Pancreas (tissue), 10 donors: ENCODE data around the gene WWP2. TPM values are rescaled to one million over a fixed set of nuclear protein-coding genes. Genes with fewer than 3 reads are reported as not detected.

Experiments
- ATAC-seq, 4 donors: fragments of 200-7000 bp; cut with Tn5 transposase; one replicate each; pipeline versions ENCODE4 v1.8.0 to v1.9.1; 2020; ENCODE audit warnings: mild to moderate bottlenecking in 4 of 4, moderate library complexity in 4 of 4
- DNase-seq, 6 donors: peaks; one replicate each; pipeline ENCODE4 v3.0.0-alpha.2; 2020
- FAIRE-seq: peaks from 2 replicates; lab custom pipeline; 2012; peaks lifted over from hg19 to GRCh38; lab: Jason Lieb, UNC
- H3K27ac ChIP-seq, 4 donors: fragments of 200-600 bp; sonication (generic); 1 replicate in 3 of 4; 2 replicates in 1 of 4; pipeline versions ENCODE4 v1.5.0 to v1.8.0; 2020
- H3K27me3 ChIP-seq, 4 donors: fragments of 200-600 bp; one replicate each; pipeline ENCODE4 v1.8.0; 2021
- H3K36me3 ChIP-seq, 3 donors: fragments of 200-600 bp; sonication (generic) in 1 of 3; one replicate each; pipeline versions ENCODE4 v1.5.0 to v1.8.0; 2020 to 2021
- H3K4me1 ChIP-seq, 3 donors: fragments of 200-600 bp; one replicate each; pipeline ENCODE4 v1.8.0; 2021
- H3K4me3 ChIP-seq, 4 donors: fragments of 200-600 bp; sonication (generic) in 2 of 4; one replicate each; pipeline versions ENCODE4 v1.5.0 to v1.8.0; 2020 to 2021
- H3K9me3 ChIP-seq, 4 donors: fragments of 200-600 bp; one replicate each; pipeline ENCODE4 v1.8.0; 2021
- CTCF ChIP-seq, 4 donors: fragments of 200-600 bp; sonication (generic) in 3 of 4; IDR thresholded peaks; one replicate each; pipeline versions ENCODE4 v1.5.0 to v1.8.0; 2021; ENCODE audit warnings: antibody characterized with exemption in 4 of 4
- WGBS, 2 donors: extraction: QIAGEN DNeasy Blood & Tissue Kit; methylation state at CpG; one replicate each; pipeline ENCODE4 v1.1.7; 2013; 5-methylcytosine and 5-hydroxymethylcytosine counted together
- intact Hi-C, 3 donors: fragments of 100-400 bp; cut with DNase I; formaldehyde crosslinking; loops; one replicate each; pipeline versions ENCODE4 v1.11.1 to v1.14.2; 2022
- polyA plus RNA-seq, 2 donors: library from polyadenylated mRNA; stranded (reverse); fragments of 200-250 nt; gene quantifications; one replicate each; pipeline ENCODE4 v1.2.3, GENCODE V29; 2013
- total RNA-seq, 6 donors: library from RNA; stranded (reverse); fragmentation: NEBNext Ultra II Directional in 4 of 6; extraction: Animal tissue kit (Norgen Biotek cat#: 25700) in 4 of 6; gene quantifications; one replicate each; pipeline versions ENCODE4 v1.2.1 to v1.2.4, GENCODE V29; 2021 to 2023
- donor health status: healthy with polysubstance abuse.
- donor health status: DM: no; HTN: no; CAD: no; lungs with moderate emphysema.
- donor health status: DM: no; HTN: no; CAD: no.
- donor health status: control.
- donor health status: control.
- donor health status: Bipolar disorder and iron deficiency.
- donor health status: DM: yes; HTN: yes; CAD: no.
- donor health status: DM: no; HTN: no; CAD: no.
- donor health status: DM: no; HTN: no; CAD: no.
- donor health status: DM: yes; HTN: yes; CAD: no.

The WWP2 gene
- total and polyA plus RNA-seq, 8 donors = 27.4 to 50.4 (median 35.4) TPM

- Histone ChIP-seq H3K36me3 (peaks cover 0 to 3% (median 0%) of the 10 kb centered on the region in 3 donors), H3K4me3 (no peak overlapping the region), H3K27ac (peak overlapping the region; percentile 27 to 79 (median 61)), H3K9me3 (no peaks in the 10 kb centered on the region), H3K27me3 (no peaks in the 10 kb centered on the region), H3K4me1 (peaks cover 37 to 51% (median 50%) of the 10 kb centered on the region in 3 donors)
- no peak for FAIRE-seq
- TF ChIP-seq CTCF (IDR thresholded peaks at IDR 0.05) = no peak
- DNase-seq = peak in 5 of 6 donors; percentile 54 to 71 (median 58)
- peak; percentile 39 to 58 (median 43) for ATAC-seq
- intact Hi-C loops = no loop called here
- WGBS, 2 donors = 33 to 39% methylated on average over 4 of the region's 4 CpGs
Observed at GRCh38 chr16:69838489-69838888, 76.4 kb downstream of the WWP2 start.

GRCh38 chr16:69839240-69839688 is 77.1 kb downstream of the WWP2 start:
- 5 to 7% methylated on average over 2 of the region's 2 CpGs for WGBS, 2 donors
- peaks cover 0 to 3% (median 0%) of the 10 kb centered on the region in 3 donors for H3K36me3 ChIP-seq
- DNase-seq = peak in 1 of 6 donors; percentile 30
- no peaks in the 10 kb centered on the region for H3K9me3 ChIP-seq
- intact Hi-C loops = no loop called here
- TF ChIP-seq CTCF (IDR thresholded peaks at IDR 0.05) = no peak
- no peak overlapping the region for H3K4me3 ChIP-seq
- H3K27me3 ChIP-seq = no peaks in the 10 kb centered on the region
- peak; percentile 57 to 81 (median 74) for ATAC-seq
- peak overlapping the region; percentile 27 to 79 (median 61) for H3K27ac ChIP-seq
- no peak for FAIRE-seq
- H3K4me1 ChIP-seq = peaks cover 29 to 51% (median 48%) of the 10 kb centered on the region in 3 donors

GRCh38 chr16:69839798-69840409 is 77.8 kb downstream of the WWP2 start:
- DNase-seq = peak; percentile 72 to 90 (median 82)
- Histone ChIP-seq H3K4me1 (peaks cover 26 to 47% (median 46%) of the 10 kb centered on the region in 3 donors), H3K36me3 (peaks cover 0 to 3% (median 0%) of the 10 kb centered on the region in 3 donors), H3K4me3 (no peak overlapping the region), H3K27me3 (no peaks in the 10 kb centered on the region), H3K27ac (peak overlapping the region; percentile 27 to 79 (median 61)), H3K9me3 (no peaks in the 10 kb centered on the region)
- no peak for FAIRE-seq
- no peak for TF ChIP-seq CTCF (IDR thresholded peaks at IDR 0.05)
- WGBS, 2 donors = 13 to 17% methylated on average over 10 of the region's 10 CpGs
- ATAC-seq = peak; percentile 86 to 92 (median 90)
- intact Hi-C loops = no loop called here

GRCh38 chr16:69840975-69841374 is 78.8 kb downstream of the WWP2 start:
- Histone ChIP-seq H3K27ac (peak overlapping the region in 3 of 4 donors; percentile 45 to 79 (median 62)), H3K4me3 (no peak overlapping the region), H3K27me3 (no peaks in the 10 kb centered on the region), H3K36me3 (peaks cover 0 to 3% (median 0%) of the 10 kb centered on the region in 3 donors), H3K9me3 (no peaks in the 10 kb centered on the region), H3K4me1 (peaks cover 26 to 46% (median 43%) of the 10 kb centered on the region in 3 donors)
- DNase-seq = peak in 1 of 6 donors; percentile 55
- FAIRE-seq = no peak
- WGBS, 2 donors = 75 to 88% methylated on average over 2 of the region's 2 CpGs
- intact Hi-C loops = no loop called here
- TF ChIP-seq CTCF (IDR thresholded peaks at IDR 0.05) = no peak
- ATAC-seq = peak in 2 of 4 donors; percentile 4 to 11

- no peak overlapping the region for H3K4me3 ChIP-seq
- H3K27ac ChIP-seq = peak overlapping the region in 2 of 4 donors; percentile 38 to 41
- DNase-seq = no peak
- peaks cover 0 to 3% (median 0%) of the 10 kb centered on the region in 3 donors for H3K36me3 ChIP-seq
- H3K4me1 ChIP-seq = peaks cover 14 to 44% (median 33%) of the 10 kb centered on the region in 3 donors
- no peaks in the 10 kb centered on the region for H3K27me3 ChIP-seq
- 62 to 63% methylated on average over 8 of the region's 8 CpGs for WGBS, 2 donors
- no peak for TF ChIP-seq CTCF (IDR thresholded peaks at IDR 0.05)
- FAIRE-seq = no peak
- intact Hi-C loops = no loop called here
- H3K9me3 ChIP-seq = no peaks in the 10 kb centered on the region
- ATAC-seq = no peak
Observed at GRCh38 chr16:69844441-69844840, 82.3 kb downstream of the WWP2 start.
